Kidney glomerular epithelial cell (primary cell): ENCODE results near the gene UBE2O.

Source experiments
- DNase-seq: peaks from one replicate; lab custom pipeline; 2025; lab: John Stamatoyannopoulos, UW

Gene UBE2O

GRCh38 chr17:76452660-76453430, at the start of gene UBE2O:
UBE2O (minus strand) TSS chr17:76453152; CDS start chr17:76453141, 11 bp downstream.
- peak; percentile 75 for DNase-seq

DNA sequence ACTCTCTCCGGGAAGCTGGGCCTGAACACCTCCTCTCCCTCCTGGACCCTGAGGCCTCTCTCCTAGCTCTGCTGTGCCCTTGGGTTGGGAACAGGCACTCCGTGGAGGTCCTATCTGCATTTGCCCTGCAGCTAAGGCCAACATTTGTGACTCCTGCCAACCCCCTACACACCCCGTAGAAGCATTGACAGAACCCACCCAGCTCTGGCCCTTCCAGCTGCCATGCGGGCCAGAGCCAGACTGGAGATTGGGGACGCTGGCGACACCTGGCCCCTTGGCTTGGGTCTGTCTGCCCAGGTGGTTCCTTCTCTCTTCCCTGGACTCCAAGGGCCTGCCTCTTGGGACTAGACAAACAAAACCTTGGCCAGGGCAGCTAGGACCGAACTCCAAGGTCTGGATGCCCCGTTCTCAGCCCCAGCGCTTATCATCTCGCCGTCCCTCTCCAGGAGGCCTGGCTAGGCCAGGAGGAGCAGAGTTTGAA, 48.9 kb upstream of the UBE2O start:
- DNase-seq, result no peak

GRCh38 chr17:76501018-76501826, 48.3 kb upstream of the UBE2O start, which contains the start of gene RHBDF2:
RHBDF2 (minus strand) TSS chr17:76501423; CDS start chr17:76481524, 19,899 bp downstream.
- DNase-seq, result peak; percentile 75

GRCh38 chr17:76500747-76501017, 47.7 kb upstream of the UBE2O start:
- DNase-seq, result no peak

DNA sequence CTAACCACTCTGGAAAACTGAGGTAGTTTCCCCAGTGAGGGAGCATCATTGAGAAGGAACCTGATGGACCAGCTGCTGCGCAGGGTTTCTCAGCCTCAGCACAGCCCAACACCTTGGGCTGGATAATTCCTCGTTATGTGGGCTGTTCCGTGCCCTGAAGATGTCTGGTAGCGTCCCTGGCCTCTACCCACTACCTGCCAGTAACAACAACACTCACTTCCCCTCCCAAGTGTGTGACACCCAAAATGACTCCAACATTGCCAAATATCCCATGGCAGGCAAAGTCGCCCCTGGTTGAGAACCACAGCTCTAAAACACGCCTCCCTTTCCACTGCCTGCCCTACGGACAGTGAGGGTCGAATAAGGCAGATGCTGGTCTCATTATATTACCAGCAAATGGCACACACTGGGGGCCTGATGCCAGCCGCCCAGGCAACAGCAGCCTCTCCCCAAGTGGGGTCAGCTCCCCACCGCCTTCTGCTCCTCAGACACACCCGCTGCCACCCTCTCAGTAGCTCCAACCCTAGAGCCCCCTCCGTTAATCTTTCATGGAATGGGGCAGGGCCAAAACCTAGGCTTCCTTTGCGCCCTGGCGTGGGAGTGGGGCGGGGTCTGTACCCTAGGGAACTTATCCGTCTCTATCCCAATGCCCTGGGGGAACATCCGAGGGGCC, 47.3 kb upstream of the UBE2O start:
- no peak for DNase-seq

DNA sequence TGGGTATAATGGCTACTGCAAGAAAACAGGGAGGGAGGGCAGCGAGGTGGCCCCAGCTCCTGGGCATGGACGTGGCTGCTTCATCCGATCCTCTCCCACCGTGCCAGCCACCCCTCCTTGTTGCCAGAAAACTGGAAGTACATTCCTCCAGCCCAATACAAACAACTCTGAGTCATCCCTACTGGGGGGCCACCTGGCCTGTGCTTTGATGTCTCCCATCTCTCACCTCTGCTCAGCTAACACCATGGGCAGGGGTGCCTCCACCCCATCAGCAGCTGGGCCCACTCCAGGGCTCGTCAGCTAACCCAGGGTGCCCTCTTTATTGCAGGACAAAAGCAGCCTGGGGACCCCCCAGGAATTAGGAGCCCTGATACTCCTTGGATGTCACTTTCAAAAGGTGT, 46.3 kb upstream of the UBE2O start:
- peak; percentile 12 for DNase-seq

GRCh38 chr17:76498876-76499251, 45.9 kb upstream of the UBE2O start:
- DNase-seq, result no peak

GRCh38 chr17:76497979-76498875, 45.3 kb upstream of the UBE2O start:
- DNase-seq, result peak; percentile 91

- DNase-seq, result no peak
These were observed 44.7 kb upstream of the UBE2O start for GRCh38 chr17:76497699-76497978.

- DNase-seq, result no peak
These were observed 43.5 kb upstream of the UBE2O start for GRCh38 chr17:76496464-76496863.

DNA sequence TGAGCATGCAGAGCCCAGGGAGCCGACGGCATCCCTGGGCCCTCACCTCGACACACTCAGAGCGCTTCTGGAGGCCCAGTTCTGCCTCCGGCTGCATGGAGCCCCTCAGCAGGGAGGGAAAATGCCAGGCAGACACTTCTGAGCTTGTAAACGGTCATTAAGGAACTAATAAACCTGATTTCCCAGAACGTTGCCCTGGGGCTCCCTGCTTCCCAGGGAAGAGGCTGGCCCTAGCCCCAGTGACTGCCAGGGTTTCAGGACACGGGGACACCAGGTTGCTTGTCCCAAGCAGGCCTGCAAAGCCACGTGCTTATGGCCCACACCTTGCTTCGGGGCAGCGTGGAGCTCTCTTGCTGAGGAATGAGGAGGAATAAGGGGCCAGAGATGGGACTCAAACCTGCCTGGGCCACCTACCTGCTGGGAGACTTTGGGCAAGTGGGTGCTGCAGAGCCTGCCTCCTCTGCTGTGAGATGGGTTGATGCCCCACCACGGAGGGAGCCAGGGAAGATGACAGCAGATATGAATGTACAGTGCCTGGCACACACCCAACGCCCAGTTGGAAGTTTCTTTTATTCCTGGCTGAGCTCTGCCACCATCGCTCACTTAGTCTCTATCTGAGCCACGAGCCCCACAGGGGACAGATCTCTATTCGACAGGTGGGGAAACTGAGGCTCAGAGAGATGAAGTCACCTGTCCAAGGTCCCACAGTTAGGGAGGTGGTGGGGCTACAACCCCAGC, 42.9 kb upstream of the UBE2O start:
- no peak for DNase-seq

DNA sequence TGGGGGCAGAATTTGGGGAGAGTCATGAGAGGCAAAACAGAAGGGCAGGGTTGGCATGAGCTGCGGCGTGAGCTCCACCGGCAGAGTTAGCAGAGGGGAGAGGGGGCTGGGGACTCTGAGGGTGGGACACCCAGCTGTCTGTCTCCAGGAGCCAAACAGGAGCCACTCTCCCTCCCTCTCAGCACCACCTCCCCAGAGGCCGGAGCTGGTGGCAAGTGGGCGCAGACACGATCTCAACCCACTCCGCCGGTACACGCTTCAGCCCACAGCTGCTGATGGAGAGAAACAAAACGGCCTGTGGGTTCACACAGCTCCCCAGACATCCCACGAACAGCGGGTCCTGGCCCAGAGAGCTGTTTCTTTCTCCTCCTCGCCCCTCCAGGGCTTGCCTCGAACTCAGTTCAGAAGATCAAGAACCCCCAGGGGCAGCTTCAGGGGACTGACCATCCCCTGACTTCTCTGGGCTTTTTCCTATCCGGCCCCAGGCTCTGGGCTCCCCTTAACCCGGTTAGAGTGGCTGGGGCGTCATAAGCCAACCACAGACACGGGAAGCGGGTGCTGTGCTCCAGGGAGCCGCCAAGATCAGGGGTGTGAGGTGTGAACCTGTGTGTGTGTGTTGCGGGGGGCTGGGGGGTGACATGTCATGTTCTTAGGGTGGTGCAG, 40.7 kb upstream of the UBE2O start:
- DNase-seq, result no peak

DNA sequence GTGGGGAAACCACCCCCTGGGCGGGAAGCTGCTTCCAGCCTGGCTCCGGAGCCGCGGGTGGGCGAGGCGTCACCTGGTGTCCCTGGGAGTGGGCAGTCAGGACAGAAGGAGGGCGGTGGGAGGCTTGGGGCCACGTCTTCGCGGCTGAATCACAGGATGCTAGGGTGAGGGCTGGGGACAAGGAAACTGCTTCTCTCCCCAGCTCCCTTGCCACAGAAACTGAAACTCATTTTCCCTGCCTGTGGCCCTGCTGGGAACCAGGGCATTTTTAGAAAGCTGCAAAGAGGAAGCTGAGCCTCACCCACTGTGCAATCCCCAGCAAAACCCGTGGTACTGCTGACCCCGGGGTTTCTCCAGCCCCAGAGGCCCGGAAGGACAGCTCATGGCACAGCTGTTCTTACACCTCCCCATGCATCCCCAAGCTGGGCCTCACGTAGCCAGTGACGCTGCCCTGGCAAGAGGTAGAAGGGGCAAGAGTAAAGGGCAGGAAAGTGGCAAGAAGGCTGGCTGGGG, 40.1 kb upstream of the UBE2O start:
- peak; percentile 22 for DNase-seq

GRCh38 chr17:76492123-76492988, 39.4 kb upstream of the UBE2O start:
- no peak for DNase-seq

DNA sequence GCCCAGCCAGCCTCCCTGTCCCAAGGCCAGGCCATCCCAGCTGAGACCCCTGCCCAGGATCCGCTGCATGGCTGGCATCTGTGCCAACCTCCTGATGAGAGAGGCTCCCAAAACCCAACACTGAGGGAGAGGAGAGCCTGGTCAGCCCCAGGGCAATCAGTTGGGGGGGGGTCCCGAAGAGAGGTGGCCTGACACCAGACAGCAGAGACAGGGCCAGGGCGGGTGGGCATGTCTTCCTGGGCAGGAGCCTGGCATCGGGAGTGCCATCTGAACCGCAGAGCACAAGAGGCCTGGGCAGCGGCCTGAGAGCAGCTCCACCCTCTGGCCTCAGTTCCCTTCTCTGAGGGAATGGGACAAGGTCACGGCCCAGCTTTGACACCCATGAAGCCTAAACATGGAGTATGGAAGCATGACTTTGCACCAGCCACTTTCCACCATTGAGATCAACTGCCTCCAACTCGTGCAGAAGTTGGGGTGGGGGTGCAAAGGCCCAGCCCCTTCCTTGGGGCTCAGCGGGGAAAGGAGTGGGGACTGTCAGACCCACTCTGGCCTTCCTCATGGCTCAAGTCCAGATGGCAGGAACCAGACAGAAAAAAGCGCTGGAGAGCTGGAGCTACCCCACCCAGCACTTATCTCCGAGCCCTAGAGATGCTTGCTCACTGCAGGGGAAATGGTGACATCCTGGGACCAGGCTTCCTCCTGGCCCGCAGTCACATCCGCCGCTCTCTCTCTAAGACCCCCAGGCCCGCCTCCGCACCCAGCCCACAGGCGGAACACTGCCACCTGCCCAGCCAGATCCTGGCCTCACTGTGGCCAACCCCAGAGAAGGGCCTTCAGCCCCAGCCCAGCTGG, 38.5 kb upstream of the UBE2O start:
- no peak for DNase-seq

DNA sequence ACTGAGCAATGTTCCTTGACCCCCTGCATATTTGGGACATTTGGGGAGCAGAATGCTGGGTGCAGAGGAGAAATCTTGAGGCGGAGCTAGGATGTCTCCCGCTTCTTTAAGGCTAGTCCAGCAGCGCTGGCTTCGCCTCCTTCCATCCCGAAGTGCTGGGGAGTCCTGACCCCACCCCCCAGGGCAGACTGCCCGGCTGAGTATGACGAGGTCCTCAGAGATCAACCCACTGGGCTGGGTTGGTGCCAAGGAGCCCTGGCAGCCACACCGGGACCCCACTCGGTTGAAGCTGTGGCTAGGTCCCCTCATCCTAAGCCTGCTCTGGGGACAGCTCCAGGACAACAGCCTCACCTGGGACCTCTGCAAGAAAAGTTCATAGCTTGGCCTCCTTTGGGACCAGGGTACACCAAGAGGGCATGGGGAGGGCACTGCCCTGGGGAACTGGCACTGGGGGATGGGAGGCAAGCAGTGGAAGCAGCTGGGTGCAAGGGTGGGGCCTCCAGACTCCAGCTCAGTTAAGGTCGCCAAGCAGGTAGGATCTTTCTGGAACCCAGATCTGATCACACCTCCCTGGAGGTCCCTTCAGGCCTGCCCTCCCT, 37.3 kb upstream of the UBE2O start:
- DNase-seq, result no peak

DNA sequence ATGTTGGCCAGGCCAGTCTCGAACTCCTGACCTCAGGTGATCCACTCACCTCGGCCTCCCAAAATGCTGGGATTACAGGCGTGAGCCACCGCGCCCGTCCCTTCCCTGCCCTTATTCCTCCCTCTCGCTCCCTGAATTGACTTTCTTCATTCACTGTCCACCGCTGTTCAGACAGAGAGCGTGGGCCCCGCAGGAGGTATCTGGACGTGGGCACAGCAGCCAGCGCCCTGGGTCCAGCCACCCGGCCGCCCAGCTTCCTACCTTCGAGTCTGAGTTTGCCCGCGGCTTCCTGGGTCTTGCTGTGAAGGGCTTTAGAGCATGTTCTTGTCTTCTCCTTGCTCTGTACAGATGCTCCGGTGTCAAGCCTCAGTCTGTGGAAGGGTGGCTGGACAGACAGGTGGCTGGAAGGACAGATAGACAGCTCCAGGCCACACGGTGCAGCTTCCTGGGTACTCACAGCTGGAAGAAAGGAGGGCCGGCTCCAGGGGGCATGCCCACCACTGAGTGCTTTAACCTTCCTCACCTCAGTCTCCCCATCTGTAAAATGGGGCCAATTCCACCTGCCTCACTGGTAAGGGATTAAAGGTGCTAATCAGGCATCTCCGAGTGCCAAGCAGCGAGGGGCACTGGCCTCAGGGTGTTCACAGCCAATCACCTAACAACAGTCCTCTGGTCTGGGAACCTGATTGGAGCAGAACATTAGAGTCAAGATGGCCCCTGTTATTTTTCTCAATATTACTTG, 34.7 kb upstream of the UBE2O start:
- DNase-seq, result no peak
